Hematopoietic multipotent progenitor cell treated with erythropoietin and hydrocortisone succinate and interleukin-3 and kit ligand, for 8 days (in vitro differentiated cells): ENCODE data around the gene DYNLT5.
"Not testable (repeated sequence)": the region's sequence is repeated elsewhere in the genome, so short reads cannot be mapped to it uniquely, and the experiment has no call there.

Source experiments
- DNase-seq: peaks from one replicate; pipeline ENCODE4 v3.0.0-alpha.2; 2015

DYNLT5 gene

GRCh38 chr1:66791621-66792610, 39.7 kb downstream of the DYNLT5 start:
- DNase-seq: no peak

GRCh38 chr1:66795839-66796238, 43.6 kb downstream of the DYNLT5 start:
- DNase-seq: not testable (repeated sequence)

- DNase-seq: no peak
These were observed 57.0 kb downstream of the DYNLT5 start for GRCh38 chr1:66809245-66809644.

- DNase-seq: no peak
These were observed 57.6 kb downstream of the DYNLT5 start for GRCh38 chr1:66809736-66810326.

- no peak for DNase-seq
These were observed 72.5 kb downstream of the DYNLT5 start for GRCh38 chr1:66824771-66825170.
